Measurements from ENCODE around the gene NCOA7.
"Not testable (repeated sequence)": the region's sequence is repeated elsewhere in the genome, so short reads cannot be mapped to it uniquely, and the experiment has no call there.

Gene NCOA7

DNA sequence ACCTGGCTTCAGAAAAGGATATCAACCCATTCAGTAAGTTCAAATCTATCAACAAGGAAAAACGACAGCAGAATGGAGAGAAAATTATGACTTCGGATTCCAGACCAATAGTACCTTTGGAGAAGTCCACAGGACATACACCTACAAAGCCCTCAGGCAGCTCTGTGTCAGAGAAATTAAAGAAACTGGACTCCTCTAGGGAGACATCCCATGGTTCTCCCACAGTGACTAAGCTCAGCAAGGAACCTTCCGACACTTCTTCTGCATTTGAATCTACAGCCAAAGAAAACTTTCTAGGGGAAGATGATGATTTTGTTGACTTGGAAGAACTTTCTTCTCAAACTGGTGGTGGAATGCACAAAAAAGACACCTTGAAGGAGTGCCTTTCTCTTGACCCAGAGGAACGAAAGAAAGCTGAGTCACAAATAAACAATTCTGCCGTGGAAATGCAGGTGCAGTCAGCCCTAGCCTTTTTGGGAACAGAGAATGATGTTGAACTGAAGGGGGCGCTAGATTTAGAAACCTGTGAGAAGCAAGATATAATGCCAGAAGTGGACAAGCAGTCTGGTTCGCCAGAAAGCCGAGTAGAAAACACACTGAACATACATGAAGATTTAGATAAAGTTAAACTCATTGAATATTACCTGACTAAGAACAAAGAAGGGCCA is 98.4 kb downstream of the NCOA7 start:
- FAIRE-seq = no peak
- no peak for DNase-seq (ENCODE audit: insufficient read length, low spot score)
- no peak for TF ChIP-seq PAX5 (IDR thresholded peaks at IDR 0.05; ENCODE audit: insufficient read depth, low read length, severe bottlenecking)
- no peak for TF ChIP-seq POU2F2 (IDR thresholded peaks at IDR 0.05; ENCODE audit: low read depth, low read length)
- no peak for TF ChIP-seq TAF1 (IDR thresholded peaks at IDR 0.05; ENCODE audit: low read depth, low read length)
- no peak for TF ChIP-seq SPI1 (IDR thresholded peaks at IDR 0.05; ENCODE audit: low read depth, low read length)
- no peak for TF ChIP-seq POLR2AphosphoS5 (IDR thresholded peaks at IDR 0.05; ENCODE audit: low read depth, low read length)
- no peak for TF ChIP-seq POLR2A (IDR thresholded peaks at IDR 0.05; ENCODE audit: low read depth, low read length)

DNA sequence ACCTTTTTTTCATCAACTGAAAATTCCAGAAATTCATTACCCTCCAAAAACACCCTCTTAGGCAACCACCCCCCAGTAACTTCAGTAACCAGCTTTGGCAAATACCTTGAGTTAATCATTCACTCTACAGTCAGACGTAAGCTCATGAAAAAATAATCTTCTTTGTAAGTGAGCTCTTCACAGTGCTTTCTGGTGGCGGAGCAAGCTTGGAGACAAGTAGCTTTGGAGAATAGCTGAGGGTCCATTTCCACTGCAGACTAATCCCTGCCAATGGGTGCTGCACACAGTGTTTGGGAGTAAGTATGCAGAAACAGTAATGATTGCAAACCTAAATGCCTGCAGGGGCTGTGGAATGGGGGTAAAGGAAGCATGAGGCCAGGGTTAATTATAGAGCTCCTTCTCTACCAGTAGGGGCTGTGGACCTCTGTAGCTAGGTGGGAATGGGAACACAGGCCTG is 109.0 kb downstream of the NCOA7 start:
- TF ChIP-seq POLR2A (IDR thresholded peaks at IDR 0.05; ENCODE audit: low read depth, low read length) (no peak), SPI1 (IDR thresholded peaks at IDR 0.05; ENCODE audit: low read depth, low read length) (no peak), POLR2AphosphoS5 (IDR thresholded peaks at IDR 0.05; ENCODE audit: low read depth, low read length) (no peak), TAF1 (IDR thresholded peaks at IDR 0.05; ENCODE audit: low read depth, low read length) (no peak), POU2F2 (IDR thresholded peaks at IDR 0.05; ENCODE audit: low read depth, low read length) (no peak), PAX5 (IDR thresholded peaks at IDR 0.05; ENCODE audit: insufficient read depth, low read length, severe bottlenecking) (no peak)
- FAIRE-seq (no peak), DNase-seq (ENCODE audit: insufficient read length, low spot score) (no peak)

- DNase-seq (ENCODE audit: insufficient read length, low spot score) = no peak
- FAIRE-seq = no peak
- TF ChIP-seq POLR2A (IDR thresholded peaks at IDR 0.05; ENCODE audit: low read depth, low read length) (no peak), POLR2AphosphoS5 (IDR thresholded peaks at IDR 0.05; ENCODE audit: low read depth, low read length) (no peak), SPI1 (IDR thresholded peaks at IDR 0.05; ENCODE audit: low read depth, low read length) (no peak), POU2F2 (IDR thresholded peaks at IDR 0.05; ENCODE audit: low read depth, low read length) (no peak)
Measured at GRCh38 chr6:125904871-125905270, 114.1 kb downstream of the NCOA7 start.

- TF ChIP-seq POLR2AphosphoS5 (IDR thresholded peaks at IDR 0.05; ENCODE audit: low read depth, low read length) = no peak
- no peak for TF ChIP-seq POLR2A (IDR thresholded peaks at IDR 0.05; ENCODE audit: low read depth, low read length)
- TF ChIP-seq PAX5 (IDR thresholded peaks at IDR 0.05; ENCODE audit: insufficient read depth, low read length, severe bottlenecking) = no peak
- no peak for TF ChIP-seq SPI1 (IDR thresholded peaks at IDR 0.05; ENCODE audit: low read depth, low read length)
- TF ChIP-seq TAF1 (IDR thresholded peaks at IDR 0.05; ENCODE audit: low read depth, low read length) = no peak
- TF ChIP-seq POU2F2 (IDR thresholded peaks at IDR 0.05; ENCODE audit: low read depth, low read length) = no peak
- DNase-seq (ENCODE audit: insufficient read length, low spot score) = no peak
- FAIRE-seq = no peak
Measured at GRCh38 chr6:125906158-125906998, 115.6 kb downstream of the NCOA7 start.

GRCh38 chr6:125910527-125910926 is 119.8 kb downstream of the NCOA7 start:
- FAIRE-seq (peak; percentile 70), DNase-seq (ENCODE audit: insufficient read length, low spot score) (no peak)
- no peak for TF ChIP-seq POLR2AphosphoS5 (IDR thresholded peaks at IDR 0.05; ENCODE audit: low read depth, low read length)
- TF ChIP-seq SPI1 (IDR thresholded peaks at IDR 0.05; ENCODE audit: low read depth, low read length) = no peak
- TF ChIP-seq POU2F2 (IDR thresholded peaks at IDR 0.05; ENCODE audit: low read depth, low read length) = peak; percentile 92
- TF ChIP-seq TAF1 (IDR thresholded peaks at IDR 0.05; ENCODE audit: low read depth, low read length) = no peak
- no peak for TF ChIP-seq PAX5 (IDR thresholded peaks at IDR 0.05; ENCODE audit: insufficient read depth, low read length, severe bottlenecking)
- TF ChIP-seq POLR2A (IDR thresholded peaks at IDR 0.05; ENCODE audit: low read depth, low read length) = no peak

DNA sequence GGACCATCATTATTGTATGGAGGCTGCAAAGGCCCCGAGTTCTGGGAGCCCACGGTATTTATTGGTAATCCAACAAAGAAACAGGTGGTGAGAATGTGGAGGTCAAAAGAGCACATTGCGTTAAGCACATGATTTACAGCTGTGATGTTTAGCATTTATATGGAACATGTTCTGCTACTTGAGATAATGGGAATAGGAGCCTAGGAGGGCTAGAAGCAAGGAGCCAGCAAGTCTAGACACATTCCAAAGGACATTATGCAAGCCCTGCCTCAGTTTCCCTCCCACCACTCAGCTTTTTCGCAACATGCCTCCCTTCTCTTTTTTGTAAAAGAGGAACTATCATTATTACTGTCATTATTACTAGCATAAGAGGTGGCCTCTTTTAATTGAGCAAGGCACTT is 120.3 kb downstream of the NCOA7 start:
- not testable (repeated sequence) for DNase-seq (ENCODE audit: insufficient read length, low spot score); FAIRE-seq

- DNase-seq (ENCODE audit: insufficient read length, low spot score); FAIRE-seq: not testable (repeated sequence)
Measured at GRCh38 chr6:125912430-125912829, 121.7 kb downstream of the NCOA7 start.

GRCh38 chr6:125913145-125913544 is 122.4 kb downstream of the NCOA7 start:
- FAIRE-seq (no peak), DNase-seq (ENCODE audit: insufficient read length, low spot score) (no peak)
- TF ChIP-seq SPI1 (IDR thresholded peaks at IDR 0.05; ENCODE audit: low read depth, low read length) (no peak), PAX5 (IDR thresholded peaks at IDR 0.05; ENCODE audit: insufficient read depth, low read length, severe bottlenecking) (no peak), TAF1 (IDR thresholded peaks at IDR 0.05; ENCODE audit: low read depth, low read length) (no peak), POLR2A (IDR thresholded peaks at IDR 0.05; ENCODE audit: low read depth, low read length) (no peak), POLR2AphosphoS5 (IDR thresholded peaks at IDR 0.05; ENCODE audit: low read depth, low read length) (no peak), POU2F2 (IDR thresholded peaks at IDR 0.05; ENCODE audit: low read depth, low read length) (no peak)

DNA sequence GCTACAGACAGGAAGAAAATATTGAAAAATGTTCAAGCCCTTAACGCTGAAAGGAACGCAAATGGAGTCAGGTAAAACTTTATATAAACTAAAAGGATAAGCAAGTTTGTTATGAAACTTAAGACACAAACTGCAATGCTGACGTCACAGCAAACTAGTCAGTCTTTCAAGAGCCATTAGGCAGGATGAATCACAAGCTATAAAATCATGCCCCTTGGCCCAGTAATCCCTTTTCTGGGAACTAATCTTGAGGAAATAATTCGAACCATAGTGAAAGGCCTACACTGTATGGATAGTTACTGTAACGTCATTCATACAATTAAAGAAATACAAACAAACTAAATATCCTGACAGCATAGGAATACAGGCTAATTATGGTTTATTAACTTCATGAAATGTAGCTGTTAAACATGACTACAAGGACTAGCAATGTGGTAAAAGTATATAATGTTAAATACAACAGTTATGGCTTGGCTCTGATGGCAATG is 123.1 kb downstream of the NCOA7 start:
- TF ChIP-seq PAX5 (IDR thresholded peaks at IDR 0.05; ENCODE audit: insufficient read depth, low read length, severe bottlenecking) = no peak
- TF ChIP-seq POLR2AphosphoS5 (IDR thresholded peaks at IDR 0.05; ENCODE audit: low read depth, low read length) = no peak
- TF ChIP-seq POLR2A (IDR thresholded peaks at IDR 0.05; ENCODE audit: low read depth, low read length) = no peak
- TF ChIP-seq POU2F2 (IDR thresholded peaks at IDR 0.05; ENCODE audit: low read depth, low read length) = no peak
- no peak for TF ChIP-seq SPI1 (IDR thresholded peaks at IDR 0.05; ENCODE audit: low read depth, low read length)
- TF ChIP-seq TAF1 (IDR thresholded peaks at IDR 0.05; ENCODE audit: low read depth, low read length) = no peak
- FAIRE-seq (no peak), DNase-seq (ENCODE audit: insufficient read length, low spot score) (no peak)

GRCh38 chr6:125918230-125918629 is 127.5 kb downstream of the NCOA7 start:
- DNase-seq (ENCODE audit: insufficient read length, low spot score) (no peak), FAIRE-seq (no peak)
- no peak for TF ChIP-seq PAX5 (IDR thresholded peaks at IDR 0.05; ENCODE audit: insufficient read depth, low read length, severe bottlenecking)
- TF ChIP-seq SPI1 (IDR thresholded peaks at IDR 0.05; ENCODE audit: low read depth, low read length) = no peak
- no peak for TF ChIP-seq POLR2A (IDR thresholded peaks at IDR 0.05; ENCODE audit: low read depth, low read length)
- no peak for TF ChIP-seq TAF1 (IDR thresholded peaks at IDR 0.05; ENCODE audit: low read depth, low read length)
- no peak for TF ChIP-seq POU2F2 (IDR thresholded peaks at IDR 0.05; ENCODE audit: low read depth, low read length)
- no peak for TF ChIP-seq POLR2AphosphoS5 (IDR thresholded peaks at IDR 0.05; ENCODE audit: low read depth, low read length)

Measured in GM12891 (cell line).